GM12878 (cell line): ENCODE data around the gene ZNF730. TPM values are rescaled to one million over a fixed set of nuclear protein-coding genes. Genes with fewer than 3 reads are reported as not detected.

Source experiments
- ATAC-seq: fragments of 200-7000 bp; cut with Tn5 transposase; 3 replicates; pipeline ENCODE4 v1.9.1; 2020; ENCODE audit warnings: mild to moderate bottlenecking, moderate library complexity
- BruUV-seq: library from RNA; stranded (reverse); fragments of 400-500 nt; replicated peaks from 2 replicates; lab custom pipeline; 2021; lab: Mats Ljungman, UMichigan
- CTCF ChIA-PET: fragments of 300-600 bp; sonication (Branson Sonifier 250); formaldehyde crosslinking; extraction: SDS; loops from one replicate; lab custom pipeline; 2021; ENCODE audit warnings: inconsistent platforms; lab: Yijun Ruan, JAX
- POLR2A ChIA-PET: fragments of 350-600 bp; formaldehyde crosslinking; extraction: SDS; loops from one replicate; lab custom pipeline; 2021; ENCODE audit warnings: inconsistent platforms; lab: Charles Lee
- RAD21 ChIA-PET: fragments of 300-600 bp; sonication (Branson Sonifier 250); formaldehyde crosslinking; loops from one replicate; lab custom pipeline; 2023; ENCODE audit warnings: antibody characterized with exemption; ENCODE audit not compliant: unreplicated experiment; lab: Charles Lee
- SMC1A ChIA-PET: fragments of 300-600 bp; sonication (Branson Sonifier 250); formaldehyde crosslinking; loops from one replicate; lab custom pipeline; 2023; ENCODE audit not compliant: unreplicated experiment, uncharacterized antibody; lab: Charles Lee
- DNase-seq: peaks from one replicate; pipeline ENCODE4 v3.0.0-alpha.2; 2011; ENCODE audit warnings: low read depth, low spot score
- FAIRE-seq: peaks from 3 replicates; lab custom pipeline; 2011; peaks lifted over from hg19 to GRCh38; lab: Jason Lieb, UNC
- H2AFZ ChIP-seq: 2 replicates; pipeline ENCODE4 v1.6.0; 2011; ENCODE audit warnings: low read depth, low read length, control low read depth; ENCODE audit not compliant: control insufficient read depth
- H3K27ac ChIP-seq: 2 replicates; pipeline ENCODE4 v1.5.1; 2011; ENCODE audit warnings: control low read depth; ENCODE audit not compliant: control insufficient read depth, insufficient read depth
- H3K27me3 ChIP-seq, 2 experiments: replicated peaks in 1 of 2; 2 replicates each; pipeline versions ENCODE4 v1.6.0 to v1.6.1; 2011; ENCODE audit warnings: low read length in 1 of 2; ENCODE audit not compliant: control insufficient read depth in 2 of 2, insufficient read depth in 2 of 2
- H3K36me3 ChIP-seq, 2 experiments: 2 replicates each; pipeline ENCODE4 v1.5.1; 2011; ENCODE audit warnings: low read length in 1 of 2; ENCODE audit not compliant: control insufficient read depth in 2 of 2, insufficient read depth in 2 of 2
- H3K4me1 ChIP-seq: 2 replicates; pipeline ENCODE4 v1.6.1; 2011; ENCODE audit warnings: mild to moderate bottlenecking, low read length, moderate library complexity, mixed read lengths; ENCODE audit not compliant: control insufficient read depth, insufficient read depth
- H3K4me2 ChIP-seq: 2 replicates; pipeline ENCODE4 v1.6.0; 2011; ENCODE audit warnings: control low read depth; ENCODE audit not compliant: control insufficient read depth, insufficient read depth
- H3K4me3 ChIP-seq: fragments of 200-600 bp; sonication (generic); 2 replicates; pipeline ENCODE4 v1.5.1; 2016
- H3K79me2 ChIP-seq: 2 replicates; pipeline ENCODE4 v1.6.0; 2011; ENCODE audit warnings: low read length; ENCODE audit not compliant: control insufficient read depth, insufficient read depth
- H3K9ac ChIP-seq: 2 replicates; pipeline ENCODE4 v1.8.0; 2011; ENCODE audit warnings: low read length, control low read depth, mixed read lengths; ENCODE audit not compliant: control insufficient read depth, insufficient read depth
- H3K9me3 ChIP-seq: replicated peaks from 3 replicates; pipeline ENCODE4 v1.5.1; 2011; ENCODE audit warnings: mild to moderate bottlenecking, low read length; ENCODE audit not compliant: control insufficient read depth, insufficient read depth
- H4K20me1 ChIP-seq: 2 replicates; pipeline ENCODE4 v1.6.0; 2011; ENCODE audit not compliant: control insufficient read depth, insufficient read depth
- BCL11A ChIP-seq: IDR thresholded peaks from 2 replicates; pipeline ENCODE4 v1.6.1; 2011; ENCODE audit warnings: low read depth, low read length
- GATAD2B ChIP-seq: fragments of 450-650 bp; conservative IDR thresholded peaks from 2 replicates; pipeline ENCODE4 v1.6.1; 2017; ENCODE audit warnings: low read depth, mild to moderate bottlenecking, moderate library complexity
- MAX ChIP-seq: IDR thresholded peaks from 2 replicates; pipeline ENCODE4 v1.6.1; 2012; ENCODE audit warnings: low read depth, low read length, improper control_type of control experiment
- MEF2B ChIP-seq: fragments of 450-650 bp; IDR thresholded peaks from 2 replicates; pipeline ENCODE4 v1.6.1; 2018; ENCODE audit warnings: mild to moderate bottlenecking, moderate library complexity; ENCODE audit not compliant: partially characterized antibody, poor library complexity, severe bottlenecking
- MLLT1 ChIP-seq: fragments of 450-650 bp; IDR thresholded peaks from 2 replicates; pipeline ENCODE4 v1.6.1; 2016; ENCODE audit warnings: mild to moderate bottlenecking
- MTA2 ChIP-seq: fragments of 450-650 bp; IDR thresholded peaks from 2 replicates; pipeline ENCODE4 v1.6.1; 2016; ENCODE audit warnings: low read depth, mild to moderate bottlenecking, moderate library complexity
- NR2F1 ChIP-seq: fragments of 450-650 bp; conservative IDR thresholded peaks from 2 replicates; pipeline ENCODE4 v1.6.1; 2017; ENCODE audit warnings: mild to moderate bottlenecking
- NRF1 ChIP-seq: conservative IDR thresholded peaks from 2 replicates; pipeline ENCODE4 v1.6.1; 2011; ENCODE audit warnings: mild to moderate bottlenecking, low read depth, low read length, improper control_type of control experiment
- PAX8 ChIP-seq: fragments of 450-650 bp; IDR thresholded peaks from 2 replicates; pipeline ENCODE4 v1.6.1; 2017; ENCODE audit warnings: mild to moderate bottlenecking, moderate library complexity
- RBBP5 ChIP-seq: fragments of 200-600 bp; sonication (generic); conservative IDR thresholded peaks from 2 replicates; pipeline ENCODE4 v1.6.1; 2016
- SREBF2 ChIP-seq: IDR thresholded peaks from 2 replicates; pipeline ENCODE4 v1.6.1; 2012; ENCODE audit warnings: mild to moderate bottlenecking, low read length
- TBL1XR1 ChIP-seq: IDR thresholded peaks from 2 replicates; pipeline ENCODE4 v1.6.1; 2012; ENCODE audit warnings: low read depth, low read length, improper control_type of control experiment
- YY1 ChIP-seq: IDR thresholded peaks from 2 replicates; pipeline ENCODE4 v1.6.1; 2011; ENCODE audit warnings: low read depth, mild to moderate bottlenecking, low read length
- WGBS: methylation state at CpG from one replicate; pipeline ENCODE4 v1.1.6; 2016; ENCODE audit warnings: low lambda C conversion rate; ENCODE audit not compliant: insufficient replicate concordance, insufficient coverage; ENCODE audit errors: missing lambda C conversion rate; 5-methylcytosine and 5-hydroxymethylcytosine counted together
- in situ Hi-C: fragments of 300-500 bp; cut with MboI; formaldehyde crosslinking; loops from 9 replicates; pipeline ENCODE4 v1.14.3; 2018; ENCODE audit warnings: mixed read lengths
- intact Hi-C: fragments of 100-400 bp; cut with micrococcal nuclease; formaldehyde crosslinking; loops from one replicate; pipeline ENCODE4 v1.14.2; 2022; ENCODE audit not compliant: unreplicated experiment
- polyA plus RNA-seq, 11 experiments: library from polyadenylated mRNA; depleted of rRNA in 4 of 11; unstranded in 6 of 11; stranded (reverse) in 5 of 11; fragments of >200 nt; fragmentation: Nextera tagmentation in 4 of 11; fragmentation: Illumina TruSeq in 1 of 11; extraction: Ambion mirVana in 4 of 11; extraction: Trizol in 1 of 11; gene quantifications; 1 replicate in 1 of 11; 2 replicates in 10 of 11; pipeline versions ENCODE4 v1.2.1 to v1.2.3, GENCODE V29; 2011 to 2016; ENCODE audit warnings: inconsistent platforms in 2 of 11, missing spikeins in 2 of 11, low read depth in 1 of 11
- total RNA-seq, 4 experiments: library from RNA; depleted of rRNA in 3 of 4; stranded (reverse); fragments of >200 nt in 3 of 4; fragmentation: Illumina TruSeq in 1 of 4; extraction: Trizol in 1 of 4; gene quantifications; 2 replicates each; pipeline versions ENCODE4 v1.2.1 to v1.2.3, GENCODE V29; 2013 to 2021

Gene ZNF730
- total and polyA plus RNA-seq, 10 of the 15 experiments (the other 5 are each of a cell fraction or from before 2014, with no cell fraction given), result 0.11 TPM; not detected in 9

- intact Hi-C loops, result no loop called here
- Histone ChIP-seq H4K20me1 (no peaks in the 10 kb centered on the region), H3K79me2 (no peaks in the 10 kb centered on the region), H3K4me1 (no peaks in the 10 kb centered on the region), H3K4me3 (no peak overlapping the region), H3K9me3 (no peaks in the 10 kb centered on the region; the same call in 2 of the 3 replicates), H2AFZ (no peak overlapping the region), H3K36me3 (no peaks in the 10 kb centered on the region), H3K27ac (no peak overlapping the region), H3K4me2 (no peak overlapping the region), H3K27me3 (no peaks in the 10 kb centered on the region), H3K9ac (no peak overlapping the region)
- SMC1A ChIA-PET, result no interaction called here
- WGBS, result 92% methylated on average over 9 of the region's 9 CpGs
- ATAC-seq (no peak), DNase-seq (no peak), FAIRE-seq (no peak)
- no TSS peak for BruUV-seq
- TF ChIP-seq PAX8 (no peak), TBL1XR1 (no peak), MEF2B (no peak), MAX (no peak), RBBP5 (no peak), MTA2 (no peak), BCL11A (no peak), GATAD2B (no peak), MLLT1 (no peak), SREBF2 (no peak), NRF1 (no peak), YY1 (no peak), NR2F1 (no peak)
- RAD21 ChIA-PET, result no interaction called here
- CTCF ChIA-PET, result no interaction called here
- POLR2A ChIA-PET, result no interaction called here
- in situ Hi-C loops, result no loop called here
Measured at GRCh38 chr19:23093832-23094231, 23.0 kb upstream of the ZNF730 start.
